ENCODE results near the gene GFOD1. TPM values are rescaled to one million over a fixed set of nuclear protein-coding genes. Genes with fewer than 3 reads are reported as not detected.

The GFOD1 gene
- total RNA-seq, 2 experiments from 2014 or later: 8.0 to 8.7 TPM

DNA sequence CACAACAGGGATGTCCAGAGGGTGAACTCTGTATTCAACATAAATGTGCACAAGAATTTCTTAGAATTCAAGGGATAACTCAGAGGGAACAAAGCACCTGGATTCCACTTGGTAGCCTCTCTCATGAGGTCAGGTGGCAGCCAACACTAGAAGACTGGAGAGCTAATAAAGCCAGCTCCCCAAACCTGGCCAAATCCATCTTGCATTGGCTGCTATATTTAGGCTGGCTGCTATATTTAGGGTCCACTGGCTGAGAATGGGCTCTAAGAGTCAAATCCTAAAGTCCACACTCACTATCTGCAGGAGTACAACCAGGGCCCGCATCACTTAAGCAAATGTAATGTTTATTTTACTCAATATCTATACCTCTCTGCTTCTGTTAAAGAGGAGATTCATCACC is 179.1 kb downstream of the GFOD1 start:
- Mint-ChIP-seq H3K27ac (no peak overlapping the region), H3K4me1 (ENCODE audit: low read depth) (peaks cover 11% of the 10 kb centered on the region), H3K9me3 (ENCODE audit: insufficient read depth) (no peaks in the 10 kb centered on the region), H3K27me3 (ENCODE audit: low read depth) (no peaks in the 10 kb centered on the region), H3K4me3 (no peak overlapping the region), H3K36me3 (ENCODE audit: low read depth) (peaks cover 54% of the 10 kb centered on the region)
- ChIA-PET CTCF (no interaction called here), POLR2A (no interaction called here)
- no peak for ATAC-seq
- no peak for DNase-seq

Other genes with a start within 250 kb of the GFOD1 start
- gene TBC1D7, start 159.1 kb downstream of the GFOD1 start, total RNA-seq: 10 to 100 TPM; 25.2 to 30.3 TPM
- gene SIRT5, start 87.0 kb upstream of the GFOD1 start, total RNA-seq: 10 to 100 TPM in 1 of 2 experiments, 1 to 10 TPM in 1; 9.2 to 12.1 TPM
- 10 to 100 TPM; 67.3 to 71.6 TPM for gene NOL7, start 127.7 kb upstream of the GFOD1 start, total RNA-seq
- 10 to 100 TPM; 50.0 to 53.4 TPM for gene RANBP9, start 224.2 kb upstream of the GFOD1 start, total RNA-seq

Data from activated CD8-positive, alpha-beta T cell treated with anti-CD3 and anti-CD28 coated beads, Interleukin-2, amount 10 ng/mL, durations not matched to agents 7 days and 5 days (primary cell).